Measurements from ENCODE around the gene LGALS7.
A peak's percentile ranks its signal among the peaks of the same experiment; 100 is the strongest.
"Not testable (repeated sequence)": the region's sequence is repeated elsewhere in the genome, so short reads cannot be mapped to it uniquely, and the experiment has no call there.

The LGALS7 gene

GRCh38 chr19:38812009-38812840 is 38.9 kb upstream of the LGALS7 start:
- H3K4me3 ChIP-seq (ENCODE audit: low read depth in 1 of 2, low read length in 2 of 2), result peak overlapping the region; percentile 90 to 92
- H3K9me3 ChIP-seq (ENCODE audit: control insufficient read depth in 1 of 2, low read length in 2 of 2), result no peaks in the 10 kb centered on the region
- H3K27ac ChIP-seq (ENCODE audit: low read depth, low read length), result peak overlapping the region; percentile 83
- H3K27me3 ChIP-seq (ENCODE audit: control insufficient read depth in 1 of 2, insufficient read depth in 2 of 2, low read length in 2 of 2), result no peaks in the 10 kb centered on the region
- H3K36me3 ChIP-seq (ENCODE audit: control insufficient read depth in 1 of 2, insufficient read depth in 2 of 2, low read length in 2 of 2), result peaks cover 23 to 37% of the 10 kb centered on the region in 2 donors
- H3K4me1 ChIP-seq (ENCODE audit: control insufficient read depth in 1 of 2, insufficient read depth in 2 of 2, low read length in 2 of 2), result peaks cover 24 to 32% of the 10 kb centered on the region in 2 donors
- H3K9ac ChIP-seq (ENCODE audit: low read depth in 1 of 2, low read length in 2 of 2), result peak overlapping the region; percentile 89 to 96

DNA sequence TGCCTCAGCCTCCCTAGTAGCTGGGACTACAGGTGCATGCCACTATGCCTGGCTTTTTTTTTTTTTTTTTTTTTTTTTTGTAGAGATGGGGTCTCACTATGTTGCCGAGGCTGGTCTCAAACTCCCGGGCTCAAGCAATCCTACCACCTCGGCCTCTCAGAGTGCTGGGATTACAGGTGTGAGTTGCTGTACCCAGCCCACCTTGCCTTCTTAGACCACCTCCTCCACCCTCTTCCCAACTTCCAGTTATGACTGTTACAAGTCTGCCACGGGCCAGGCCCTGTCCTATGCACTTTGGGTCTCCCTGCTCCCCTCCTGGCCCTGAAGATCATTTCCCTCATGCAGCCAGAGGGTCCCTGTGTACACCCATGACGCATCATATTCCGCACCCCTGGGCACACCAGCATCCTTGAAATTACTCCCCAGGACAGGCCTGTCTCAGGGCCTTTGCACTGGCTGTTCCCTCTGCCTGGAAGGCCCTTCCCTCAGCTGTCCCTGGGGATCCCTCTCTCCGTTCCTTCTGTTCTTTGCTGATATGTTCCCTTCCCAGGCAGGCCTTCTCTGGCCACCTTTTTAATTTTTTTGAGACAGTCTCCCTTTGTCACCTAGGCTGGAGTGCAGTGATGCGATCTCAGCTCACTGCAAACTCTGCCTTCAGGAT is 36.4 kb upstream of the LGALS7 start:
- Histone ChIP-seq H3K4me3 (ENCODE audit: low read depth in 1 of 2, low read length in 2 of 2) (peak overlapping the region; percentile 26 to 50), H3K27ac (ENCODE audit: low read depth, low read length) (no peak overlapping the region), H3K9ac (ENCODE audit: low read depth in 1 of 2, low read length in 2 of 2) (peak overlapping the region in 1 of 2 donors; percentile 26), H3K9me3 (ENCODE audit: control insufficient read depth in 1 of 2, low read length in 2 of 2) (no peaks in the 10 kb centered on the region), H3K4me1 (ENCODE audit: control insufficient read depth in 1 of 2, insufficient read depth in 2 of 2, low read length in 2 of 2) (peaks cover 6 to 21% of the 10 kb centered on the region in 2 donors), H3K27me3 (ENCODE audit: control insufficient read depth in 1 of 2, insufficient read depth in 2 of 2, low read length in 2 of 2) (no peaks in the 10 kb centered on the region), H3K36me3 (ENCODE audit: control insufficient read depth in 1 of 2, insufficient read depth in 2 of 2, low read length in 2 of 2) (peaks cover 10 to 31% of the 10 kb centered on the region in 2 donors)

- Histone ChIP-seq H3K27ac (ENCODE audit: low read depth, low read length) (no peak overlapping the region), H3K27me3 (ENCODE audit: control insufficient read depth in 1 of 2, insufficient read depth in 2 of 2, low read length in 2 of 2) (no peaks in the 10 kb centered on the region), H3K9me3 (ENCODE audit: control insufficient read depth in 1 of 2, low read length in 2 of 2) (no peaks in the 10 kb centered on the region), H3K36me3 (ENCODE audit: control insufficient read depth in 1 of 2, insufficient read depth in 2 of 2, low read length in 2 of 2) (peaks cover 20 to 39% of the 10 kb centered on the region in 2 donors), H3K4me3 (ENCODE audit: low read depth in 1 of 2, low read length in 2 of 2) (peak overlapping the region in 1 of 2 donors; percentile 36), H3K9ac (ENCODE audit: low read depth in 1 of 2, low read length in 2 of 2) (no peak overlapping the region), H3K4me1 (ENCODE audit: control insufficient read depth in 1 of 2, insufficient read depth in 2 of 2, low read length in 2 of 2) (peaks cover 6 to 21% of the 10 kb centered on the region in 2 donors)
These were observed 35.4 kb upstream of the LGALS7 start for GRCh38 chr19:38808741-38809140.

GRCh38 chr19:38807374-38808098 is 34.2 kb upstream of the LGALS7 start:
- peaks cover 6 to 21% of the 10 kb centered on the region in 2 donors for H3K4me1 ChIP-seq (ENCODE audit: control insufficient read depth in 1 of 2, insufficient read depth in 2 of 2, low read length in 2 of 2)
- H3K36me3 ChIP-seq (ENCODE audit: control insufficient read depth in 1 of 2, insufficient read depth in 2 of 2, low read length in 2 of 2), result peaks cover 27 to 48% of the 10 kb centered on the region in 2 donors
- H3K9ac ChIP-seq (ENCODE audit: low read depth in 1 of 2, low read length in 2 of 2); H3K27ac ChIP-seq (ENCODE audit: low read depth, low read length); H3K4me3 ChIP-seq (ENCODE audit: low read depth in 1 of 2, low read length in 2 of 2); H3K27me3 ChIP-seq (ENCODE audit: control insufficient read depth in 1 of 2, insufficient read depth in 2 of 2, low read length in 2 of 2); H3K9me3 ChIP-seq (ENCODE audit: control insufficient read depth in 1 of 2, low read length in 2 of 2): not testable (repeated sequence)

- H3K9ac ChIP-seq (ENCODE audit: low read depth in 1 of 2, low read length in 2 of 2), result no peak overlapping the region
- H3K4me3 ChIP-seq (ENCODE audit: low read depth in 1 of 2, low read length in 2 of 2), result no peak overlapping the region
- no peaks in the 10 kb centered on the region for H3K9me3 ChIP-seq (ENCODE audit: control insufficient read depth in 1 of 2, low read length in 2 of 2)
- no peaks in the 10 kb centered on the region for H3K27me3 ChIP-seq (ENCODE audit: control insufficient read depth in 1 of 2, insufficient read depth in 2 of 2, low read length in 2 of 2)
- peaks cover 36 to 60% of the 10 kb centered on the region in 2 donors for H3K36me3 ChIP-seq (ENCODE audit: control insufficient read depth in 1 of 2, insufficient read depth in 2 of 2, low read length in 2 of 2)
- peaks cover 6 to 21% of the 10 kb centered on the region in 2 donors for H3K4me1 ChIP-seq (ENCODE audit: control insufficient read depth in 1 of 2, insufficient read depth in 2 of 2, low read length in 2 of 2)
- no peak overlapping the region for H3K27ac ChIP-seq (ENCODE audit: low read depth, low read length)
These were observed 33.1 kb upstream of the LGALS7 start for GRCh38 chr19:38806371-38806770.

DNA sequence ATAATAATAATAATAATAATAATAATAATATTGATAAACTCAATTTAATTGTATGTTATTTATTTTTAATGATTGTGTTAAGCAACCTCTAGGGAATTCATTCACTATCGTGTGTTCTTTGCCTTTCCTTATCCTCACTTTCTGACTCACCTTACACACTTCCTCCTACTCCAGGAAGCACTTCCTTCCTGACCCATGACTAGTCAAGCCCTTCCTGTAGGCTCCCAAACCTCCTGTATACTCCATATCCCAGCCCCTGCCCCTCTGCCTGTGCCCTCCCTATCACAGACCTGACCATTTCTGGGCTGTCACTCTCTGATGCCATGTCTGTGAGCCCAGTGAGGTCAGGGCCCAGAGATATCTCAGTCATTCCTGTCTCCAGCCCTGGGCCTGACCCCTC is 31.9 kb upstream of the LGALS7 start:
- H3K9me3 ChIP-seq (ENCODE audit: control insufficient read depth in 1 of 2, low read length in 2 of 2), result no peaks in the 10 kb centered on the region
- H3K9ac ChIP-seq (ENCODE audit: low read depth in 1 of 2, low read length in 2 of 2), result no peak overlapping the region
- peaks cover 37 to 68% of the 10 kb centered on the region in 2 donors for H3K36me3 ChIP-seq (ENCODE audit: control insufficient read depth in 1 of 2, insufficient read depth in 2 of 2, low read length in 2 of 2)
- peaks cover 6 to 21% of the 10 kb centered on the region in 2 donors for H3K4me1 ChIP-seq (ENCODE audit: control insufficient read depth in 1 of 2, insufficient read depth in 2 of 2, low read length in 2 of 2)
- no peak overlapping the region for H3K4me3 ChIP-seq (ENCODE audit: low read depth in 1 of 2, low read length in 2 of 2)
- no peaks in the 10 kb centered on the region for H3K27me3 ChIP-seq (ENCODE audit: control insufficient read depth in 1 of 2, insufficient read depth in 2 of 2, low read length in 2 of 2)
- H3K27ac ChIP-seq (ENCODE audit: low read depth, low read length), result no peak overlapping the region

DNA sequence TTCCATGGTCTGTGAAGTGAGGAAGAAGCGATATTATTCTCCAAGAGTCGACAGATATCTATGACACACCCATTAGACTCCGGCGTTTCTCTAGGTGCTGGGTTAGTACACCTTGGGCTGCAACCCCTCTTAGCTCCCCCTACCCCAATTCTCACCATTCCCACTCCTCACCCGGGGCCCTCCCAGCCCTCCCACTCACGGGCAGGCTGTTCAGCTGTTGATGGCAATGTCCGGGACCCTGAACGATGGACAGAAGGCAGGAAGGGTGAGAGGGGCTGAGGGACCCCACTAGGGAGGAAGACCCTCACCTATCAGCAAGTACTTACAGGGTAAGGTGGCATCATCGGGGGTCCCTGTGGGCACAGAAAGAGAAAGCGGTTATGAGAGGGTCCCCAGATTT is 30.2 kb upstream of the LGALS7 start:
- peaks cover 33 to 60% of the 10 kb centered on the region in 2 donors for H3K36me3 ChIP-seq (ENCODE audit: control insufficient read depth in 1 of 2, insufficient read depth in 2 of 2, low read length in 2 of 2)
- no peaks in the 10 kb centered on the region for H3K27me3 ChIP-seq (ENCODE audit: control insufficient read depth in 1 of 2, insufficient read depth in 2 of 2, low read length in 2 of 2)
- no peaks in the 10 kb centered on the region for H3K9me3 ChIP-seq (ENCODE audit: control insufficient read depth in 1 of 2, low read length in 2 of 2)
- no peak overlapping the region for H3K27ac ChIP-seq (ENCODE audit: low read depth, low read length)
- H3K9ac ChIP-seq (ENCODE audit: low read depth in 1 of 2, low read length in 2 of 2), result no peak overlapping the region
- H3K4me3 ChIP-seq (ENCODE audit: low read depth in 1 of 2, low read length in 2 of 2), result no peak overlapping the region
- peaks cover 6 to 12% of the 10 kb centered on the region in 2 donors for H3K4me1 ChIP-seq (ENCODE audit: control insufficient read depth in 1 of 2, insufficient read depth in 2 of 2, low read length in 2 of 2)

DNA sequence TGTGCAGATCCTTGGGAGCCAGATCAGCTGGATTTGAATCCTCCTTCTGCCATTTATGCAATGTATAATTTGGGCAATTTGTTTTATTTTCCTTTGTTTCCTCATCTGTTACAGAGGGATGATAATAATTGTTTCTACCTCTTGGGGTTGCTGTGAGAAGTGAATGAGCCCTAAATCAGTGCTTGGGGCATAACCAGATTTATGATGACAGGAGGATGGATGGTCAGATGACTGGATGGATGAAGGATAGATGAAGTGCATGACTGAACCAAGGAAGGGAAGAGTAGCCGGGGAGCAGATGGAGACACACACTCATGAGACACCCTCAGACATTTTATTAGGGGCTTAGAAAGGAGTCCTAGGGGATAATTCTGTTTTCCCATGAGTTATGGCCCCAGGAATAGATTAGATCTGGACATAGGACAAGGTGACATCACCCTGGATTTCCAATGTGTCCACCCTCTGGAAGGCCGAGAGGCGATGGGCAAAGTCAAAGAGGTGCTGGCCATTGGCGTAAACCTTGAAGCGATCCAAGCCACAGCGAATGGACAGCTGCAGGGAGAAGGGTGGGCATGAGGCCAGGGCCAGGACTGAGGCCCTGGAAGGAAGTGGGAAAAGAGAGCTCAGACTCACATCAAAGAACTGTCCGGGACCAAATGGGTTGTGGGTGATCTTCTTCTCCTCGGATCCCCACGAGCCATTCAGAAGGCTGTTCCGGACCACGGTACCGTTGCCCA is 28.2 kb upstream of the LGALS7 start:
- Histone ChIP-seq H3K27ac (ENCODE audit: low read depth, low read length) (no peak overlapping the region), H3K4me3 (ENCODE audit: low read depth in 1 of 2, low read length in 2 of 2) (no peak overlapping the region), H3K9me3 (ENCODE audit: control insufficient read depth in 1 of 2, low read length in 2 of 2) (no peaks in the 10 kb centered on the region), H3K9ac (ENCODE audit: low read depth in 1 of 2, low read length in 2 of 2) (no peak overlapping the region), H3K27me3 (ENCODE audit: control insufficient read depth in 1 of 2, insufficient read depth in 2 of 2, low read length in 2 of 2) (no peaks in the 10 kb centered on the region), H3K36me3 (ENCODE audit: control insufficient read depth in 1 of 2, insufficient read depth in 2 of 2, low read length in 2 of 2) (peaks cover 33 to 50% of the 10 kb centered on the region in 2 donors), H3K4me1 (ENCODE audit: control insufficient read depth in 1 of 2, insufficient read depth in 2 of 2, low read length in 2 of 2) (peaks cover 6% of the 10 kb centered on the region in 2 donors)

DNA sequence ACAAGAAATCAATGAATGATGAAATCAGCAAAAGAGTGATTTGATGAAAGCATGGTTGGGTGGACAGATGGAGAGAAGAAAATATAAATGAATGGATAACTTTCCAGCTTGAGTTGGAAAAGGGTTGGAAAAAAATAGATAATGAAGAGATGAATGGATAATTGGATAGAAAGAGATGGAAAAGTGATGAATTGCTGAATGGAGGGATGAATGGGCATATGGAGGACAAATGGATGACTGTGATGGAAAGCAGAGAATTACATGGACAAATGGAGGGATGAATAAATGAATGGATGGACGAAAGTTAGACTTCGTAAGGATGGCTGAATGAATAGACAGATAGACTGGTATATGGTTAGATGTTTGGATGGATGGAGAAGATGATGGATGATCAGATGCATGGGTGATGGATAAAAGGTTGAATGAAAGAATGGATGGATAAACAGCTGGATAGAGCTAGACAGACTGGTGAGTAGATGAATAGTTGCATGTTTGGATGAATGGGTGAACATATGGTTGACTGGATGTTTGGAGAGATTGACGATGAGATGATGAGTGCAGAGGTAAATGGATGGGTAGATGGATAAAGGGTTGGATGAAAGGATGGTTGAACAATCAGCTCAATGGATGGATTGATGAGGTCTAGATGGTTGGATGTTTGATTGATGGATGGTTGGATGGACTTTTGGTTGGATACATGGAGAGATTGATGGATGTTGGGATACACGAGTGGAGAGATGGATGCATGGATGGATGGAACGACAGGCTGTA is 27.4 kb upstream of the LGALS7 start:
- Histone ChIP-seq H3K36me3 (ENCODE audit: control insufficient read depth in 1 of 2, insufficient read depth in 2 of 2, low read length in 2 of 2) (peaks cover 33 to 45% of the 10 kb centered on the region in 2 donors), H3K4me1 (ENCODE audit: control insufficient read depth in 1 of 2, insufficient read depth in 2 of 2, low read length in 2 of 2) (peaks cover 6% of the 10 kb centered on the region in 2 donors), H3K4me3 (ENCODE audit: low read depth in 1 of 2, low read length in 2 of 2) (no peak overlapping the region), H3K9me3 (ENCODE audit: control insufficient read depth in 1 of 2, low read length in 2 of 2) (no peaks in the 10 kb centered on the region), H3K9ac (ENCODE audit: low read depth in 1 of 2, low read length in 2 of 2) (no peak overlapping the region), H3K27me3 (ENCODE audit: control insufficient read depth in 1 of 2, insufficient read depth in 2 of 2, low read length in 2 of 2) (no peaks in the 10 kb centered on the region), H3K27ac (ENCODE audit: low read depth, low read length) (no peak overlapping the region)
